CD4-positive, alpha-beta memory T cell (primary cell): Measurements from ENCODE around the gene CRMP1. TPM values are rescaled to one million over a fixed set of nuclear protein-coding genes. Genes with fewer than 3 reads are reported as not detected.
A peak's percentile ranks its signal among the peaks of the same experiment; 100 is the strongest.

Experiments used
- CTCF ChIA-PET: fragments of 350-600 bp; sonication (Branson Sonifier 250); formaldehyde crosslinking; loops from one replicate; lab custom pipeline; 2021; ENCODE audit warnings: inconsistent platforms; ENCODE audit not compliant: partially characterized antibody; lab: Charles Lee
- POLR2A ChIA-PET: fragments of 350-600 bp; sonication (Branson Sonifier 250); formaldehyde crosslinking; loops from one replicate; lab custom pipeline; 2021; ENCODE audit not compliant: partially characterized antibody; lab: Charles Lee
- DNase-seq, 5 donors: peaks; one replicate each; pipeline versions ENCODE4 v3.0.0 to v3.0.0-alpha.2; 2020 to 2022; ENCODE audit warnings: mixed read lengths in 1 of 5
- H3K27ac ChIP-seq: one replicate; pipeline ENCODE4 v1.7.0; 2013; ENCODE audit warnings: low read depth, low read length
- H3K27me3 ChIP-seq: 2 replicates; pipeline ENCODE4 v1.7.0; 2013; ENCODE audit warnings: mild to moderate bottlenecking, low read length, moderate library complexity; ENCODE audit not compliant: insufficient read depth
- H3K36me3 ChIP-seq: 2 replicates; pipeline ENCODE4 v1.7.0; 2013; ENCODE audit warnings: mild to moderate bottlenecking, low read length, moderate library complexity; ENCODE audit not compliant: insufficient read depth
- H3K4me1 ChIP-seq: 2 replicates; pipeline ENCODE4 v1.7.0; 2013; ENCODE audit warnings: mild to moderate bottlenecking, low read length, moderate library complexity; ENCODE audit not compliant: insufficient read depth
- H3K4me3 ChIP-seq, 2 donors: one replicate each; pipeline ENCODE4 v1.7.0; 2013; ENCODE audit warnings: low read length in 2 of 2, mild to moderate bottlenecking in 1 of 2
- H3K9me3 ChIP-seq, 2 donors: one replicate each; pipeline ENCODE4 v1.7.0; 2013; ENCODE audit warnings: low read length in 2 of 2, control low read depth in 1 of 2; ENCODE audit not compliant: control insufficient read depth in 1 of 2
- H3K27ac Mint-ChIP-seq, 7 donors: one replicate each; pipeline ENCODE4 v1.8.0; 2020 to 2021; ENCODE audit warnings: mixed read lengths in 7 of 7, mild to moderate bottlenecking in 6 of 7, inconsistent platforms in 3 of 7, moderate library complexity in 3 of 7
- H3K27me3 Mint-ChIP-seq, 2 donors: one replicate each; pipeline ENCODE4 v1.8.0; 2020 to 2021; ENCODE audit warnings: mixed read lengths in 2 of 2
- H3K36me3 Mint-ChIP-seq, 2 donors: one replicate each; pipeline ENCODE4 v1.8.0; 2020 to 2021; ENCODE audit warnings: mixed read lengths in 2 of 2, inconsistent platforms in 1 of 2, mild to moderate bottlenecking in 1 of 2
- H3K4me1 Mint-ChIP-seq, 4 donors: one replicate each; pipeline ENCODE4 v1.8.0; 2020 to 2021; ENCODE audit warnings: mixed read lengths in 4 of 4, mild to moderate bottlenecking in 1 of 4
- H3K4me3 Mint-ChIP-seq, 8 donors: one replicate each; pipeline ENCODE4 v1.8.0; 2020 to 2021; ENCODE audit warnings: mixed read lengths in 8 of 8, mild to moderate bottlenecking in 7 of 8, moderate library complexity in 6 of 8, inconsistent platforms in 3 of 8
- H3K9me3 Mint-ChIP-seq, 8 donors: one replicate each; pipeline ENCODE4 v1.8.0; 2020 to 2021; ENCODE audit warnings: mixed read lengths in 8 of 8, mild to moderate bottlenecking in 5 of 8, inconsistent platforms in 3 of 8, moderate library complexity in 1 of 8
- intact Hi-C: fragments of 100-400 bp; cut with micrococcal nuclease; formaldehyde crosslinking; loops from one replicate; pipeline ENCODE4 v1.15.1; 2023
- polyA plus RNA-seq, 2 donors: library from polyadenylated mRNA; unstranded; fragments of 300-500 nt; fragmentation: Illumina TruSeq; gene quantifications; one replicate each; pipeline ENCODE4 v1.2.3, GENCODE V29; 2021
- total RNA-seq, 2 experiments: library from RNA; stranded (reverse); gene quantifications; one replicate each; pipeline ENCODE4 v1.2.3, GENCODE V29; 2021

Gene CRMP1
- not detected for total RNA-seq
- polyA plus RNA-seq = not detected

DNA sequence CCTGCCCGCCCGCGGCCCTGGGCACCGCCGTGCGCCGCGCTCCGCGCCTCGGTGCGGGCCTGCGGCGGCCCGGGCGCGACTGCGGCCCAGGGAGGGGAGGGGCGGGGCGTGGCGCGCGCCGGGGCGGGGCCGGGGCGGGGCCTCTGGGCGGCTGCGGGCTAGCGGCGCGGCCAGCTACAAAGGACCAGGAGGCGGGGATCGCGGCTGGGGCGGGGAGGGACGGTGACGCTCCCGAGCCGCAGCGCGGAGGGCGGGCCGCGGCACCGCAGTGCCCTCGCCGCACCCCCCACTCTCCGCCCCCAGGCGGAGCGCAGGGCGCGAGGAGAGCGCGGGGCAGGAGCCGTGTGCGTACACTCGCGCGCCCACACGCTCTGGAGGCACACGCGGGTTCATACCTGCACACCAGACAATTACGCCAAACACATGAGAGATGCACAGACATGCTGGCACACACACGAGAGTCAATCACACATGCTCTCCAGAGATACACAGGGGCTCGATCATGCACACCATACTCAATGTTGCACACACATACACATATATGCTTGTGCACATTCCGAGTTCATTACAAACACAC is at the start of gene CRMP1:
Gene CRMP1, minus strand, starts transcription at position 83 of the 577 bp plus-strand sequence. CDS start 117 bp downstream, outside the sequence.
- Mint-ChIP-seq H3K27ac (peak within 1 kb of the TSS in 1 of 7 donors; percentile 2), H3K4me3 (peak within 1 kb of the TSS in 3 of 8 donors; percentile 6 to 77 (median 58)), H3K9me3 (peaks cover 2 to 10% (median 7%) of the 10 kb centered on the region in 8 donors), H3K36me3 (peaks cover 0 to 3% of the 10 kb centered on the region in 2 donors), H3K4me1 (peaks cover 1 to 11% (median 6%) of the 10 kb centered on the region in 4 donors), H3K27me3 (peaks cover 44 to 45% of the 10 kb centered on the region in 2 donors)
- intact Hi-C loops = no loop called here
- CTCF ChIA-PET = no interaction called here
- no peak for DNase-seq
- no peaks in the 10 kb centered on the region for H3K36me3 ChIP-seq
- H3K27me3 ChIP-seq = peaks cover 18% of the 10 kb centered on the region
- POLR2A ChIA-PET = no interaction called here
- no peaks in the 10 kb centered on the region for H3K4me1 ChIP-seq
- no peak within 1 kb of the TSS for H3K4me3 ChIP-seq
- no peak within 1 kb of the TSS for H3K27ac ChIP-seq
- H3K9me3 ChIP-seq = no peaks in the 10 kb centered on the region

DNA sequence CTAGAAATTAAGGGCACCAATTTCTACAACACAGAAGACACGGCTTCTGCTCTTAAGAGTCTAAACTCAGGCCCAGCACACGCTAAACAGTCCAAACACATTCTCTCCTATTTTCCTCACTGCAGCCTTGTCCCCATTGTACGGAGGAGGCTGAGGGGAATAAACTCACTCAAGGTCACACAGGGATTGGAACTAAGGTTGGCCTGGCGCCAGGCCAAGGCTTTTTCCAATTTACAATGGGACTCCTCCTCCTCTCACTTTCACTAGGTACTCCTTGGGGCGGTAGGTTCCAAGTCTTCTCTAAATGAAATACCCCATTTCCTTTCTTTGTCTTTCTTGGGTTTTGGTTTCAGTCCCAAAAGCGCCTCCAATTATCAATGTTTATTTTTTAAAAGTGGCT is 48.7 kb upstream of the CRMP1 start:
- H3K4me3 ChIP-seq = no peak overlapping the region
- CTCF ChIA-PET = no interaction called here
- H3K4me3 Mint-ChIP-seq = no peak overlapping the region
- H3K4me1 ChIP-seq = peaks cover 9% of the 10 kb centered on the region
- no peaks in the 10 kb centered on the region for H3K27me3 ChIP-seq
- POLR2A ChIA-PET = no interaction called here
- intact Hi-C loops = no loop called here
- DNase-seq = no peak
- H3K27ac Mint-ChIP-seq = no peak overlapping the region
- H3K9me3 Mint-ChIP-seq = peaks cover 0 to 11% (median 4%) of the 10 kb centered on the region in 8 donors
- peaks cover 0 to 3% of the 10 kb centered on the region in 2 donors for H3K36me3 Mint-ChIP-seq
- H3K27ac ChIP-seq = no peak overlapping the region
- no peaks in the 10 kb centered on the region for H3K9me3 ChIP-seq
- H3K27me3 Mint-ChIP-seq = peaks cover 0 to 6% of the 10 kb centered on the region in 2 donors
- H3K36me3 ChIP-seq = no peaks in the 10 kb centered on the region
- H3K4me1 Mint-ChIP-seq = peaks cover 0 to 9% (median 5%) of the 10 kb centered on the region in 4 donors

DNA sequence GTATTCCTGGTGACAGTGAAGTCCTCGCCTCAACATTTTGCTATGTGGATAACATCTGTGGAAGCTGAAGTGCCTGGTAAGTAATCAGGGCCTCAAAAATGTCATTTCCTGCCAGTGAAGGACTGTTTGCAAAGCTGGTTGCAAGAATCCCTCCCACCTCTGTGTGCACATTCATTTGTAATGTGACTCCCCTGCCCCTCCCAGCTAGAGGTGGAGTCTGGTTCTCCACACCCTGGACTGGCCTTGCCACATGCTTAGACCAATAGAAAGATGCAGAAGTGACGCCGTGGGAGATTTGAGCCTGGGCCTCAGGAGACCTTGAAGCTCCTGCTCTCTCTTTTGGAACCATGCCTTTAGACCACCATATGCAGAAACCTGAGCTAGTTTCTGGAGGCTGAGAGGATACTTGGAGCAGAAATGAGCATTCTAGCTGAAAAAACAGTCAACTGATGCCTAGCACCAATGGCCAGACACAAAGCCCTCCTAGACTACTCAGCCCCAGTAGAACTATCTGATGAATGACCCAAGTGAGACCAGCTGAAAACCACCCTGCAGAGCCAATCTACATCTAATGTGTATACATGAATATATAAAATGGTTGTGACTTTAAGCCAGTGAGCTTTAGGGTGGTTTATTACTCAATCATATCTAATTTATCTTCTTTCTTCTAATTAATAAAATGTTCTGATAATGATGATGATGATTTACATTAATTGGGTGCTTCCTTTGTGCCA is 47.8 kb upstream of the CRMP1 start:
- Histone ChIP-seq H3K4me1 (peaks cover 9% of the 10 kb centered on the region), H3K9me3 (no peaks in the 10 kb centered on the region), H3K36me3 (no peaks in the 10 kb centered on the region), H3K27me3 (no peaks in the 10 kb centered on the region), H3K27ac (no peak overlapping the region), H3K4me3 (no peak overlapping the region)
- peaks cover 0 to 3% of the 10 kb centered on the region in 2 donors for H3K27me3 Mint-ChIP-seq
- H3K4me1 Mint-ChIP-seq = peaks cover 0 to 9% (median 5%) of the 10 kb centered on the region in 4 donors
- intact Hi-C loops = no loop called here
- no peak overlapping the region for H3K4me3 Mint-ChIP-seq
- no peak overlapping the region for H3K27ac Mint-ChIP-seq
- H3K9me3 Mint-ChIP-seq = peaks cover 0 to 7% (median under 1%) of the 10 kb centered on the region in 8 donors
- H3K36me3 Mint-ChIP-seq = no peaks in the 10 kb centered on the region
- ChIA-PET CTCF (no interaction called here), POLR2A (no interaction called here)
- DNase-seq = no peak

DNA sequence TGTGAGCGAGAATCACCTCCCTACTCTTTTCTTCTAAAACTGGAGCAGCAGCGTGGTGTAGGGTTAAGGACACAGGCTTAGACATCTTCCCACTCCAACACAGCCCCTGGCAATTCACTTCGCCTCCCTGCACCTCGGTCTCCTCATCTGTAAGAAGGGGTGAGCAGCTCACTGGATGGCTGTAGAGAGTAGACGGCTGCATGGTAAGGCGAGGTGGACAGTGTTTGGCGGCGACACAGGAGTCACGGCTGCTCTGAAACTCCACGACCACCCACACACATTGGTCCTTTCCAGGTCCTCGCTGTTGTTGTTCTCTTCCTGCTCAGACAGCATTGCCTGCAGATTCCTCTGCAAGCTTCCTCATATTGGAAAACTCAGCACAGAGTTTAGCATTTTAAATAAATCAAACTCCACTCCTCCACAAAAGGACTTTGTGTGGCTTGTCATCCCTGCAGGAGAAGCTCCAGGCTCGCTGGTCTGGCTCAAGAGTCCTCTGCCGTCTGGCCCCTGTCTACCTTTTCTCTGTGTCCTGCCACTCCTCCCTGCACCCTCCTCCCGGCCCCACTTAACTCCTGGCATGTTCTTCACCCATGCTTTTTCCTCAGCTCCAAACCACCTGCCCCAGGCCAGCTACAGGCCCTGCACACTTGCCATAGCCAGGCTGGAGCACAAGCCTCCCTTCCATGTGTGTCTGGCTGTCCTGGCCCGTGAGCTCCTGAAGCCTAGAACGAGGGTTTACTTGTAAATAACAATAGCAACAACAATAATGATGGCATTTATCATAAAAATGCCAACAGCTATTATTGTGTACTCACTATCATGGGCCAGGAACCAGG is 41.3 kb upstream of the CRMP1 start:
- peaks cover 6 to 7% of the 10 kb centered on the region in 2 donors for H3K27me3 Mint-ChIP-seq

DNA sequence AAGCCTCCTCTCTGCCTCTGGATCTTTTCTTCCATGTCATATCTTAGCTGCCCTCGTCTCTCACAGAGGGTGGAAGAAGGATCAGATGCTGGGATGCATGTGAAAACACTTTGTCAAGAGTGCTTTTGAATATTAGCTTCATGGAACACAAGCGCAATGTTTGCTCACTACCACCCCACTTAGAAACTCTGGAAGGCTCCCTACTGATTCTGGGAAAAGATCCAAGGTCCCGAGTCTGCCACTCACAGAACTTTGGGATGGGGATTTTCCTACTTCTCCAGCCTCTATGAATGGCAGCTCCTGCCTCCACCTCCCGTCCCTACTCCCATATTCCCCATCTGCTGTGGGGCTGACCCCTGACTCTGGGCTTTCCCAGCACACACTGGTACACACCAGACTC is 40.2 kb upstream of the CRMP1 start:
- Mint-ChIP-seq H3K4me1 (no peaks in the 10 kb centered on the region), H3K27me3 (peaks cover 7 to 11% of the 10 kb centered on the region in 2 donors), H3K36me3 (no peaks in the 10 kb centered on the region), H3K9me3 (no peaks in the 10 kb centered on the region), H3K27ac (no peak overlapping the region), H3K4me3 (no peak overlapping the region)
- CTCF ChIA-PET = no interaction called here
- Histone ChIP-seq H3K4me1 (no peaks in the 10 kb centered on the region), H3K4me3 (no peak overlapping the region), H3K9me3 (no peaks in the 10 kb centered on the region), H3K36me3 (no peaks in the 10 kb centered on the region), H3K27ac (no peak overlapping the region), H3K27me3 (no peaks in the 10 kb centered on the region)
- intact Hi-C loops = no loop called here
- no peak for DNase-seq
- POLR2A ChIA-PET = no interaction called here

More for the DNA sequence above, 41.3 kb upstream of the CRMP1 start:
- Histone ChIP-seq H3K4me3 (no peak overlapping the region), H3K27ac (no peak overlapping the region), H3K9me3 (no peaks in the 10 kb centered on the region), H3K27me3 (no peaks in the 10 kb centered on the region), H3K36me3 (no peaks in the 10 kb centered on the region), H3K4me1 (no peaks in the 10 kb centered on the region)
- H3K36me3 Mint-ChIP-seq = no peaks in the 10 kb centered on the region
- H3K9me3 Mint-ChIP-seq = no peaks in the 10 kb centered on the region
- no peak overlapping the region for H3K27ac Mint-ChIP-seq
- DNase-seq = no peak
- no peak overlapping the region for H3K4me3 Mint-ChIP-seq
- ChIA-PET CTCF (no interaction called here), POLR2A (no interaction called here)
- intact Hi-C loops = no loop called here
- no peaks in the 10 kb centered on the region for H3K4me1 Mint-ChIP-seq

GRCh38 chr4:5932035-5932568 is 39.2 kb upstream of the CRMP1 start:
- H3K27me3 ChIP-seq = no peaks in the 10 kb centered on the region
- H3K36me3 ChIP-seq = no peaks in the 10 kb centered on the region
- POLR2A ChIA-PET = no interaction called here
- no peaks in the 10 kb centered on the region for H3K9me3 Mint-ChIP-seq
- no peak overlapping the region for H3K4me3 ChIP-seq
- peaks cover 7 to 11% of the 10 kb centered on the region in 2 donors for H3K27me3 Mint-ChIP-seq
- no peak overlapping the region for H3K27ac ChIP-seq
- H3K27ac Mint-ChIP-seq = no peak overlapping the region
- CTCF ChIA-PET = no interaction called here
- H3K9me3 ChIP-seq = no peaks in the 10 kb centered on the region
- H3K4me1 ChIP-seq = no peaks in the 10 kb centered on the region
- DNase-seq = no peak
- no peak overlapping the region for H3K4me3 Mint-ChIP-seq
- H3K36me3 Mint-ChIP-seq = no peaks in the 10 kb centered on the region
- H3K4me1 Mint-ChIP-seq = no peaks in the 10 kb centered on the region
- intact Hi-C loops = no loop called here

DNA sequence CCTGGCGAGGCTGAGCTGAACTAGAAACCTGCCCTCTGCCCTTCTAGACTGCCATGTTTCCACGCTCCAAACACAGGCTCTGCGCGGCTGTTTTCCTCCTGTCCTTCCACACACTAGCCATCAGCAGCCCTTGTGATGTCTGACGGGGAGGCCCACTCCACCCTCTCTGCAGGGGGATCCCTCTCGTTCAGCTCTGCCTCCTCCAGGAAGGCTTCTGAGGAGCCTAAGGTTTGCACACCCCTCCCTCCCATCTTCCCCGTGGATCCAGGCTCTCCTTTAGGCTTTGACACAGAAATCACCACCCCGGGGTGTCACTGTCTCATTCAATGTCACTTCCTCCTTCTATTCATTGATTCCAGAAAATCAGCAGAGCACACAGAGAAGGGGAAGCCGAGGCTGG is 38.6 kb upstream of the CRMP1 start:
- H3K36me3 Mint-ChIP-seq = no peaks in the 10 kb centered on the region
- H3K9me3 Mint-ChIP-seq = no peaks in the 10 kb centered on the region
- H3K27ac Mint-ChIP-seq = no peak overlapping the region
- no peaks in the 10 kb centered on the region for H3K4me1 Mint-ChIP-seq
- ChIA-PET CTCF (no interaction called here), POLR2A (no interaction called here)
- H3K36me3 ChIP-seq = no peaks in the 10 kb centered on the region
- H3K27me3 Mint-ChIP-seq = peaks cover 9 to 13% of the 10 kb centered on the region in 2 donors
- H3K27me3 ChIP-seq = no peaks in the 10 kb centered on the region
- H3K4me3 ChIP-seq = no peak overlapping the region
- no peaks in the 10 kb centered on the region for H3K9me3 ChIP-seq
- H3K4me3 Mint-ChIP-seq = no peak overlapping the region
- H3K4me1 ChIP-seq = no peaks in the 10 kb centered on the region
- no peak for DNase-seq
- no peak overlapping the region for H3K27ac ChIP-seq
- intact Hi-C loops = no loop called here
